Mucosa of rectum (tissue), 2 donors: ENCODE data around the gene SPRR3.

Experiments used
- H3K27ac ChIP-seq, 2 donors: one replicate each; pipeline ENCODE4 v1.7.0; 2013; ENCODE audit warnings: inconsistent platforms in 2 of 2, low read depth in 2 of 2, low read length in 2 of 2
- H3K27me3 ChIP-seq, 2 donors: one replicate each; pipeline ENCODE4 v1.7.0; 2013; ENCODE audit warnings: low read length in 2 of 2; ENCODE audit not compliant: control insufficient read depth in 2 of 2, insufficient read depth in 2 of 2
- H3K36me3 ChIP-seq, 2 donors: one replicate each; pipeline ENCODE4 v1.7.0; 2013; ENCODE audit warnings: low read length in 2 of 2; ENCODE audit not compliant: control insufficient read depth in 2 of 2, insufficient read depth in 2 of 2
- H3K4me1 ChIP-seq, 2 donors: one replicate each; pipeline ENCODE4 v1.7.0; 2013; ENCODE audit warnings: low read length in 2 of 2, mild to moderate bottlenecking in 1 of 2; ENCODE audit not compliant: control insufficient read depth in 2 of 2, insufficient read depth in 2 of 2
- H3K4me3 ChIP-seq, 2 donors: one replicate each; pipeline ENCODE4 v1.7.0; 2013; ENCODE audit warnings: low read length in 2 of 2
- H3K9ac ChIP-seq, 2 donors: one replicate each; pipeline ENCODE4 v1.7.0; 2013; ENCODE audit warnings: low read length in 2 of 2, low read depth in 1 of 2, mild to moderate bottlenecking in 1 of 2
- H3K9me3 ChIP-seq, 2 donors: one replicate each; pipeline ENCODE4 v1.7.0; 2013; ENCODE audit warnings: low read length in 2 of 2; ENCODE audit not compliant: control insufficient read depth in 2 of 2
- donor health status: healthy.
- donor health status: Normal muscosa, but diverticular disease.

The SPRR3 gene

GRCh38 chr1:152982076-152982475, 19.5 kb upstream of the SPRR3 start:
- Histone ChIP-seq H3K9me3 (no peaks in the 10 kb centered on the region), H3K27ac (no peak overlapping the region), H3K9ac (no peak overlapping the region), H3K36me3 (no peaks in the 10 kb centered on the region), H3K4me3 (no peak overlapping the region), H3K4me1 (no peaks in the 10 kb centered on the region), H3K27me3 (no peaks in the 10 kb centered on the region)

DNA sequence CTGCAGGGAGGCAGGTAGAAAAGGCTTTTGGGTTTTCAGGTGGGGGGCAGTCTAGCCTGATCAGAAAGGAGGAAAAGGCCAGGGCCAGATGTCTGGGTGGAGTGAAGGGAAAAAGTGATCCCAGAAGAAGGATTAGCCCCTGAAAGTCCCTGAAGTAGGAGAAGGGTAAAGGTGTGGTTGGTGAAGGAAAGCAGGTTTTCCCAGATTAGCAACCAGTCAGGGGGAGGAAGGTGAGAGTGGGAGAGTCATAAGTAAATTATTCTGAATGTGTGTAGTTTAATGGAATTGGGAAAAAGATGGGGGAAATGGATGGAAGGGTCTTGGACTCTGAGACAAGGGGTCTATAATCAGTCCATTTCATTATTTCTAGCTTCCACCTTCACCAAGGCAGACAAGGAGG, 18.3 kb upstream of the SPRR3 start:
- no peaks in the 10 kb centered on the region for H3K27me3 ChIP-seq

DNA sequence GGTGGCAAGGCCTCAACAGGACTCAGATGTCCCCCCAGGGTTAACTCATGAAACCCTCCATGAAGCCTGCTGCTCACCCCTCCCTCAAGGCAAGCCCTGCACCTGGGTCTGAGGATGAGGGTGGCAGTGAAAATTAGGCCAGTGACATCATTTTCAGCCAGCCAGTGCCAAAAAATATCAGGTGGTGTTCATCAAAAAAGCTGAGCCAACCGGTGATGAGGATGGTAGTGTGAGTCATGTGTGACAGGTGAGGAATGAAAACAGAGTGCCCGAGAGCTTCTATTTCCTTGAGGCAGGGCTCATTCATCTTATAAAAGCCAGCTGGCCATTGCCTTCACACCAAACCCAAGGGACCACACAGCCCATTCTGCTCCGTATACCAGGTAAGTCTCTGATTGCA, 17.8 kb upstream of the SPRR3 start, which contains the start of gene SPRR1A:
SPRR1A (plus strand) TSS at position 339 of the 400 bp plus-strand sequence. CDS start 1,150 bp downstream, outside the sequence.
- H3K9ac ChIP-seq, result no peak within 1 kb of the TSS
- no peaks in the 10 kb centered on the region for H3K4me1 ChIP-seq
- H3K27me3 ChIP-seq, result no peaks in the 10 kb centered on the region
- no peak within 1 kb of the TSS for H3K27ac ChIP-seq
- no peaks in the 10 kb centered on the region for H3K36me3 ChIP-seq
- H3K9me3 ChIP-seq, result no peaks in the 10 kb centered on the region
- no peak within 1 kb of the TSS for H3K4me3 ChIP-seq

More for the DNA sequence above, 18.3 kb upstream of the SPRR3 start:
- no peaks in the 10 kb centered on the region for H3K9me3 ChIP-seq
- no peak overlapping the region for H3K4me3 ChIP-seq
- H3K4me1 ChIP-seq, result no peaks in the 10 kb centered on the region
- no peak overlapping the region for H3K9ac ChIP-seq
- H3K36me3 ChIP-seq, result no peaks in the 10 kb centered on the region
- H3K27ac ChIP-seq, result no peak overlapping the region

- Histone ChIP-seq H3K27ac (no peak overlapping the region), H3K9me3 (no peaks in the 10 kb centered on the region), H3K4me3 (no peak overlapping the region), H3K36me3 (no peaks in the 10 kb centered on the region), H3K9ac (no peak overlapping the region), H3K27me3 (no peaks in the 10 kb centered on the region), H3K4me1 (no peaks in the 10 kb centered on the region)
Measured at GRCh38 chr1:152986578-152986977, 15.0 kb upstream of the SPRR3 start.

GRCh38 chr1:152993186-152993585, 8.4 kb upstream of the SPRR3 start:
- H3K4me3 ChIP-seq, result no peak overlapping the region
- no peak overlapping the region for H3K9ac ChIP-seq
- no peaks in the 10 kb centered on the region for H3K4me1 ChIP-seq
- no peaks in the 10 kb centered on the region for H3K36me3 ChIP-seq
- no peaks in the 10 kb centered on the region for H3K9me3 ChIP-seq
- H3K27ac ChIP-seq, result no peak overlapping the region
- no peaks in the 10 kb centered on the region for H3K27me3 ChIP-seq

GRCh38 chr1:152995842-152996241, 5.7 kb upstream of the SPRR3 start:
- Histone ChIP-seq H3K36me3 (no peaks in the 10 kb centered on the region), H3K4me3 (no peak overlapping the region), H3K9me3 (no peaks in the 10 kb centered on the region)

DNA sequence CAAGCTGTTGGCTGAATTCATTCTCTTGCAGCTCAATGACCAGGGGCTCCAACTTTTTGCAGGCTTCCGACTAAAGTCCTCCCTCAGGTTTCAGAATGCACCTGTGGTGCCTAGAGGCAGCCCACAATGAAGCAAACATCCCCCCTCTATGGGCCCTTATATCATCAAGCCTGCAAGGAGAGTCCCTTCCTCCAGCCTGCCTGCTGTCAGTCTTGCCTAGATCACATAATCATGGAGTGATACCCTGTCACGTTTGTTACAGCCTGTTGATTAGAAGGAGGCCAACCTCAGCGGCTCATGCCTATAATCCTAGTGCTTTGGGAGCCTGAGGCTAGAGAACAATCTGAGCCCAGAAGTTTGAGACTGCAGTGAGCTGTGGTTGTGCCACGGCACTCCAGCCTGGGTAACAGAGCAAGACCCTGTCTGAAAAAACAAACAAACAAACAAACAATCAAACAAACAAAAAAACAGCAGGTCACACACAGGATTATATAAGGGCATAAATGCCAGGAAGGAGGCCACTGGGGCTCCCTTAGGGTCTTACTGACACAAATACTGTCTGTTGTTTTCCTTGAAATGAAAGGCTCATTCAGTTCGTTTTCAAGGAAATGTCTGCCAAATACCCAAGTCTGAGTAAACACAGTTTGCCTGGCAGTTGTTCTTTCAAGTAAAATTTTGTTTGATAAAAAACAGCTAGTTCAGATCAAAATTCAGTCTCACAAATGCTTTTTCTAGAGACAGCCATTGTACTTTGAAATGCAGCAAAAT, 4.7 kb upstream of the SPRR3 start:
- Histone ChIP-seq H3K27ac (no peak overlapping the region), H3K9me3 (no peaks in the 10 kb centered on the region), H3K9ac (no peak overlapping the region), H3K4me3 (no peak overlapping the region), H3K27me3 (peaks cover 0 to 2% of the 10 kb centered on the region in 2 donors), H3K4me1 (no peaks in the 10 kb centered on the region), H3K36me3 (no peaks in the 10 kb centered on the region)

More at GRCh38 chr1:152995842-152996241, 5.7 kb upstream of the SPRR3 start:
- Histone ChIP-seq H3K27me3 (peaks cover 0 to 2% of the 10 kb centered on the region in 2 donors), H3K4me1 (no peaks in the 10 kb centered on the region), H3K27ac (no peak overlapping the region), H3K9ac (no peak overlapping the region)

DNA sequence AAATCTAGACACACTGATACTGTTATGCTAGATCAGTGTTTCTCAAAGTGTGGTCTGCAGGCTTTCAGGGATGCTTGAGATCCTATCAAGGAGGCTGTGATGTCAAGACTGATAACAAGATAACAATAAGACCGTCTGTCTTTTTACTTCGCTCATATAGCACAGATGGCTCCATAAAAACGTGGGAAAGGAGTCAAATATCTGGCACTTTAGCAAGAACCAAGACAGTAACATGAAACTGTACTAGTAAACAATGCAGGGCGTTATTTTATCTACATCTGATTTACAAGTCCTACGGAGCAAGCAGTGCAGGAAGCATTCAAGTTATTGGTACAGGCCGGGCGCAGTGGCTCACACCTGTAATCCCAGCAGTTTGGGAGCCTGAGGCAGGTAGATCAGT, 3.6 kb upstream of the SPRR3 start:
- no peak overlapping the region for H3K4me3 ChIP-seq
- peaks cover 0 to 2% of the 10 kb centered on the region in 2 donors for H3K27me3 ChIP-seq
- H3K9ac ChIP-seq, result no peak overlapping the region
- H3K27ac ChIP-seq, result no peak overlapping the region
- no peaks in the 10 kb centered on the region for H3K9me3 ChIP-seq
- no peaks in the 10 kb centered on the region for H3K4me1 ChIP-seq
- H3K36me3 ChIP-seq, result no peaks in the 10 kb centered on the region

- no peak overlapping the region for H3K9ac ChIP-seq
- H3K4me3 ChIP-seq, result no peak overlapping the region
- H3K4me1 ChIP-seq, result no peaks in the 10 kb centered on the region
- H3K36me3 ChIP-seq, result no peaks in the 10 kb centered on the region
- no peaks in the 10 kb centered on the region for H3K9me3 ChIP-seq
- no peak overlapping the region for H3K27ac ChIP-seq
- peaks cover 0 to 2% of the 10 kb centered on the region in 2 donors for H3K27me3 ChIP-seq
Measured at GRCh38 chr1:152998476-152998875, 3.1 kb upstream of the SPRR3 start.

- peaks cover 0 to 2% of the 10 kb centered on the region in 2 donors for H3K27me3 ChIP-seq
- no peaks in the 10 kb centered on the region for H3K4me1 ChIP-seq
- no peak overlapping the region for H3K27ac ChIP-seq
- H3K9ac ChIP-seq, result no peak overlapping the region
- no peak overlapping the region for H3K4me3 ChIP-seq
- H3K9me3 ChIP-seq, result no peaks in the 10 kb centered on the region
- H3K36me3 ChIP-seq, result no peaks in the 10 kb centered on the region
Measured at GRCh38 chr1:152999818-153000217, 1.7 kb upstream of the SPRR3 start.
